ENCODE measurements around the gene ZNF195.
"Not testable (repeated sequence)": the region's sequence is repeated elsewhere in the genome, so short reads cannot be mapped to it uniquely, and the experiment has no call there.

DNA sequence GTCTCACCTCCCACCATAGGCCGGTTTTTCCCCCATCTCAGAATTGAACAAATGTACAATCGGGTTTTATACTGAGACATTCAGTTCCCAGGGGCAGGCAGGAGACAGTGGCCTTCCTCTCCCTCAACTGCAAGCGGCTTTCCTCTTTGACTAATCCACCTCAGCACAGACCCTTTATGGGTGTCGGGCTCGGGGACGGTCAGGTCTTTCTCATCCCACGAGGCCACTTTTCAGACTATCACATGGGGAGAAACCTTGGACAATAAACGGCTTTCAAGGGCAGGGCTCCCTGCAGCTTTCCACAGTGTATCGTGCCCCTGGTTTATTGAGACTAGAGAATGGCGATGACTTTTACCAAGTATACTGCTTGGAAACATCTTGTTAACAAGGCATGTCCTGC, 16.0 kb upstream of the ZNF195 start:
- TF ChIP-seq POLR2A (IDR thresholded peaks at IDR 0.05; ENCODE audit: extremely low read depth, insufficient read length); MYC (IDR thresholded peaks at IDR 0.05; ENCODE audit: low read depth, low read length): not testable (repeated sequence)
- TF ChIP-seq, protein P1, sequence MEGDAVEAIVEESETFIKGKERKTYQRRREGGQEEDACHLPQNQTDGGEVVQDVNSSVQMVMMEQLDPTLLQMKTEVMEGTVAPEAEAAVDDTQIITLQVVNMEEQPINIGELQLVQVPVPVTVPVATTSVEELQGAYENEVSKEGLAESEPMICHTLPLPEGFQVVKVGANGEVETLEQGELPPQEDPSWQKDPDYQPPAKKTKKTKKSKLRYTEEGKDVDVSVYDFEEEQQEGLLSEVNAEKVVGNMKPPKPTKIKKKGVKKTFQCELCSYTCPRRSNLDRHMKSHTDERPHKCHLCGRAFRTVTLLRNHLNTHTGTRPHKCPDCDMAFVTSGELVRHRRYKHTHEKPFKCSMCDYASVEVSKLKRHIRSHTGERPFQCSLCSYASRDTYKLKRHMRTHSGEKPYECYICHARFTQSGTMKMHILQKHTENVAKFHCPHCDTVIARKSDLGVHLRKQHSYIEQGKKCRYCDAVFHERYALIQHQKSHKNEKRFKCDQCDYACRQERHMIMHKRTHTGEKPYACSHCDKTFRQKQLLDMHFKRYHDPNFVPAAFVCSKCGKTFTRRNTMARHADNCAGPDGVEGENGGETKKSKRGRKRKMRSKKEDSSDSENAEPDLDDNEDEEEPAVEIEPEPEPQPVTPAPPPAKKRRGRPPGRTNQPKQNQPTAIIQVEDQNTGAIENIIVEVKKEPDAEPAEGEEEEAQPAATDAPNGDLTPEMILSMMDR (IDR thresholded peaks at IDR 0.05; ENCODE audit: low read depth, low read length) = not testable (repeated sequence)
- TF ChIP-seq, protein P2, sequence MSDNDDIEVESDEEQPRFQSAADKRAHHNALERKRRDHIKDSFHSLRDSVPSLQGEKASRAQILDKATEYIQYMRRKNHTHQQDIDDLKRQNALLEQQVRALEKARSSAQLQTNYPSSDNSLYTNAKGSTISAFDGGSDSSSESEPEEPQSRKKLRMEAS (IDR thresholded peaks at IDR 0.05; ENCODE audit: low read depth, low read length) = not testable (repeated sequence)
